ENCODE measurements around the gene GNAI3. TPM values are rescaled to one million over a fixed set of nuclear protein-coding genes. Genes with fewer than 3 reads are reported as not detected.

GNAI3 gene
- polyA plus RNA-seq, 1 experiment, result 14.8 TPM

DNA sequence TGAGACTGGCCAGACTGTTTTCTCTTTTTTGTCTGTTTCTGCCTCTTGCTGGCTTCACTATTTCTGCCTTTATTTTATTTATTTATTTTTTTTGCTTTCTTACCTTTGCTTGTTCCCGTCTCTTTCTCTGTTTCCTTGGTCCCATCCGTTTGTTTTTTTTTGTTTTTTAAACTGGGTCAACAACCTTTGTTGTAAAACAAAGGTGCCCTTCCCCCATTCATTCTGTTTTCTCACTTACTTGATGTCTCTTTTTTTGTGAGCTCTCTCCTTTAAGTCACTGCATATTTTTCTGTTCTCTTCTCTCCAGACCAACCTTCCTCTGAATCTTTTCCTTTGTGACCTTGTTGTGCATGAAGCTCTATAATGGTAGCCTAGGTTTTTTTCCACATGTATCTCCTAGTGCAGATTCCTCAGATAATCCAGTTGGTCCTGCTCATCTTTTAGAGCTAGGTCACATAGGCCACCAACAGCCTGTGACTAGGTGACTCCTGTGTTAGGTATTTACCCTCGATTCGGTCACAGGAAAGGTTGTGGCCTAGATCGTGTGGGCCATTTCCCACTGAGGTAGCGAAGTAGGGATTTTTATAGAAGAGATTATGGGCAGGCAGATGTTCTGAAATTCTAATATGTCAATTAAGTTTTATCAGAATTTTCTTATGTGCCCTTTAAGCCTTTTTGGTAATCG is 15.9 kb downstream of the GNAI3 start:
- TF ChIP-seq CTCF (IDR thresholded peaks at IDR 0.05; ENCODE audit: low read depth, low read length), result no peak
- Histone ChIP-seq H3K27me3 (ENCODE audit: control insufficient read depth, insufficient read depth, low read length) (no peaks in the 10 kb centered on the region), H3K9me3 (ENCODE audit: control insufficient read depth, insufficient read depth, low read length) (no peaks in the 10 kb centered on the region), H3K27ac (ENCODE audit: low read depth, low read length) (no peak overlapping the region), H3K4me3 (ENCODE audit: low read depth, low read length) (no peak overlapping the region)
- ChIA-PET CTCF (interaction anchor here (1.1 to 1.4 kb wide), 2 partner anchors 32 to 76 kb away, joined by 4 to 7 read pairs; no protein-coding TSS in a partner anchor), POLR2A (no interaction called here)
- no peak for DNase-seq (ENCODE audit: low read depth, low spot score)

DNA sequence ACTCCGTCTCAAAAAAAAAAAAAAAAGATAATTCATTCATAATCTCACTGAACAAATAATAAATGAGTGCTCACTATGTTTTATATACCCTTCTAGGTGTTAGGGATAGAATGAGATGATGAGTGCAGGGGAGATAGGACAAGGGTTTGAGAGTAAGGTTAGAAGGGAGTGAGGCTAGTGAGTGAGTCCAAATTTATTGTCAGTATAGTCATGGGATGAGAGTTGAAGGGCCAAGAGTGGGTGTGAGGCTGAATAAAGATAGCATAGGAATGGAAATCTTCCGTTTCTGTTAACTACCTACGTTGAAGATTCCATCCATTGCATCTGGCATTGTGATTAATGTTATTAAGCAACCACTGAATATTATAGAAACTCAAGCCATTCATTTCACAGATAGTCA is 16.8 kb downstream of the GNAI3 start:
- DNase-seq (ENCODE audit: low read depth, low spot score), result no peak
- H3K27me3 ChIP-seq (ENCODE audit: control insufficient read depth, insufficient read depth, low read length), result no peaks in the 10 kb centered on the region
- no peak for TF ChIP-seq CTCF (IDR thresholded peaks at IDR 0.05; ENCODE audit: low read depth, low read length)
- no peaks in the 10 kb centered on the region for H3K9me3 ChIP-seq (ENCODE audit: control insufficient read depth, insufficient read depth, low read length)
- ChIA-PET POLR2A (no interaction called here), CTCF (interaction anchor here (1.4 kb wide), 1 partner anchor 33 kb away, joined by 4 read pairs; no protein-coding TSS in a partner anchor)
- no peak overlapping the region for H3K4me3 ChIP-seq (ENCODE audit: low read depth, low read length)
- no peak overlapping the region for H3K27ac ChIP-seq (ENCODE audit: low read depth, low read length)

DNA sequence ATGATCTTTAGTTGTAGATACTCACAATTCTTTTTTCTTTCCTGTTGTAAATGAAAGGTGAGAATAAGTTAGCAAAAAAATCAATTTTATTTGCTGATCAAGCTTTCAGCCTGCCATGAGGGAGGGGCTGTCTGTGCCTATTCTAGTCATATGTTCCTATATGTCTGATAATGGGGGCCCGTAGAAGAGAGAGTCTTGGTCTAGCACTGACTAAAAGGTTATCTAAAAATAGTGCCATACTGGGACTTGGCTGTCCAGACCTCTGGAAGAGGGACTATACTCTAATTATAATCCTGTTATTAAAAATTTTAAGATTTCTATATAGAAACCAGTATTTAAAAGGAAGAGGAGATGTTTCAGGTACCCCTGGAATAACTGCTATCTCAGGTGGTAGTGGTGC is 18.6 kb downstream of the GNAI3 start:
- TF ChIP-seq CTCF (IDR thresholded peaks at IDR 0.05; ENCODE audit: low read depth, low read length), result no peak
- CTCF ChIA-PET, result interaction anchor here (0.6 kb wide), 1 partner anchor 15 kb away, joined by 3 read pairs; no protein-coding TSS in a partner anchor
- H3K27me3 ChIP-seq (ENCODE audit: control insufficient read depth, insufficient read depth, low read length), result no peaks in the 10 kb centered on the region
- no peak for DNase-seq (ENCODE audit: low read depth, low spot score)
- POLR2A ChIA-PET, result no interaction called here
- no peaks in the 10 kb centered on the region for H3K9me3 ChIP-seq (ENCODE audit: control insufficient read depth, insufficient read depth, low read length)
- H3K4me3 ChIP-seq (ENCODE audit: low read depth, low read length), result no peak overlapping the region
- no peak overlapping the region for H3K27ac ChIP-seq (ENCODE audit: low read depth, low read length)

GRCh38 chr1:109567877-109568672 is 19.7 kb downstream of the GNAI3 start:
- no peak overlapping the region for H3K4me3 ChIP-seq (ENCODE audit: low read depth, low read length)
- POLR2A ChIA-PET, result interaction anchor here (1.3 kb wide), 1 partner anchor 19 kb away, joined by 3 read pairs; no protein-coding TSS in a partner anchor
- H3K27me3 ChIP-seq (ENCODE audit: control insufficient read depth, insufficient read depth, low read length), result no peaks in the 10 kb centered on the region
- H3K9me3 ChIP-seq (ENCODE audit: control insufficient read depth, insufficient read depth, low read length), result no peaks in the 10 kb centered on the region
- no peak for DNase-seq (ENCODE audit: low read depth, low spot score)
- TF ChIP-seq CTCF (IDR thresholded peaks at IDR 0.05; ENCODE audit: low read depth, low read length), result no peak
- CTCF ChIA-PET, result interaction anchor here (0.6 to 1.7 kb wide), 6 partner anchors 12 to 770 kb away, joined by 3 to 8 read pairs (median 4); no protein-coding TSS in a partner anchor
- H3K27ac ChIP-seq (ENCODE audit: low read depth, low read length), result no peak overlapping the region
